GM19467 (cell line): ENCODE results near the gene PTPRG.

Experiments
- ATAC-seq: cut with Tn5 transposase; IDR thresholded peaks from one replicate; pipeline ENCODE4 v1.9.1; 2021; ENCODE audit warnings: mild to moderate bottlenecking, moderate library complexity; ENCODE audit not compliant: unreplicated experiment

Gene PTPRG

GRCh38 chr3:61789861-61790260, 228.5 kb downstream of the PTPRG start:
- no peak for ATAC-seq

- ATAC-seq = no peak
Measured at GRCh38 chr3:61790411-61790810, 229.0 kb downstream of the PTPRG start.

GRCh38 chr3:61793056-61793455, 231.7 kb downstream of the PTPRG start:
- no peak for ATAC-seq

- ATAC-seq = no peak
Measured at GRCh38 chr3:61793521-61793920, 232.2 kb downstream of the PTPRG start.

- no peak for ATAC-seq
Measured at GRCh38 chr3:61794341-61794740, 233.0 kb downstream of the PTPRG start.

GRCh38 chr3:61794961-61795360, 233.6 kb downstream of the PTPRG start:
- no peak for ATAC-seq

- ATAC-seq = no peak
Measured at GRCh38 chr3:61796088-61796680, 234.8 kb downstream of the PTPRG start.

GRCh38 chr3:61796911-61797310, 235.5 kb downstream of the PTPRG start:
- no peak for ATAC-seq

- no peak for ATAC-seq
Measured at GRCh38 chr3:61802772-61803171, 241.4 kb downstream of the PTPRG start.

- no peak for ATAC-seq
Measured at GRCh38 chr3:61803983-61804382, 242.6 kb downstream of the PTPRG start.

GRCh38 chr3:61804782-61805181, 243.4 kb downstream of the PTPRG start:
- no peak for ATAC-seq

GRCh38 chr3:61805510-61806080, 244.2 kb downstream of the PTPRG start:
- no peak for ATAC-seq

- no peak for ATAC-seq
Measured at GRCh38 chr3:61806810-61807209, 245.4 kb downstream of the PTPRG start.

- no peak for ATAC-seq
Measured at GRCh38 chr3:61807865-61808276, 246.5 kb downstream of the PTPRG start.

GRCh38 chr3:61808526-61808925, 247.2 kb downstream of the PTPRG start:
- ATAC-seq = no peak

GRCh38 chr3:61808999-61809398, 247.6 kb downstream of the PTPRG start:
- ATAC-seq = no peak

GRCh38 chr3:61809879-61810278, 248.5 kb downstream of the PTPRG start:
- no peak for ATAC-seq

GRCh38 chr3:61810953-61811497, 249.7 kb downstream of the PTPRG start:
- no peak for ATAC-seq

GRCh38 chr3:61811652-61812051, 250.3 kb downstream of the PTPRG start:
- no peak for ATAC-seq

- no peak for ATAC-seq
Measured at GRCh38 chr3:61812085-61812484, 250.7 kb downstream of the PTPRG start.

GRCh38 chr3:61812517-61812916, 251.1 kb downstream of the PTPRG start:
- no peak for ATAC-seq

GRCh38 chr3:61813636-61814035, 252.3 kb downstream of the PTPRG start:
- no peak for ATAC-seq

- ATAC-seq = no peak
Measured at GRCh38 chr3:61814674-61815073, 253.3 kb downstream of the PTPRG start.
